Ovary (tissue), 9 donors: Measurements from ENCODE around the gene DAP. TPM values are rescaled to one million over a fixed set of nuclear protein-coding genes. Genes with fewer than 3 reads are reported as not detected.

Experiments
- DNase-seq, 5 donors: peaks; one replicate each; pipeline ENCODE4 v3.0.0-alpha.2; 2019 to 2020
- H3K27ac ChIP-seq, 2 donors: fragments of 200-600 bp; one replicate each; pipeline versions ENCODE4 v1.5.1 to v1.8.0; 2019 to 2022
- H3K27me3 ChIP-seq: fragments of 200-600 bp; one replicate; pipeline ENCODE4 v1.8.0; 2022
- H3K36me3 ChIP-seq: fragments of 200-600 bp; sonication (generic); one replicate; pipeline ENCODE4 v1.5.1; 2019
- H3K4me1 ChIP-seq: one replicate; pipeline ENCODE4 v1.8.1; 2013; ENCODE audit warnings: mild to moderate bottlenecking, moderate library complexity; ENCODE audit not compliant: insufficient read depth
- H3K4me3 ChIP-seq: fragments of 200-600 bp; sonication (generic); one replicate; pipeline ENCODE4 v1.5.1; 2017
- H3K9me3 ChIP-seq, 2 donors: fragments of 200-600 bp in 1 of 2; sonication (generic) in 1 of 2; one replicate each; pipeline versions ENCODE4 v1.5.1 to v1.8.1; 2013 to 2019; ENCODE audit warnings: mild to moderate bottlenecking in 1 of 2, moderate library complexity in 1 of 2
- EP300 ChIP-seq: sonication (generic); formaldehyde crosslinking; IDR thresholded peaks from one replicate; pipeline ENCODE4 v1.6.1; 2017; ENCODE audit warnings: antibody characterized with exemption
- POLR2A ChIP-seq: fragments of 450-650 bp; IDR thresholded peaks from one replicate; pipeline ENCODE4 v1.6.1; 2017; ENCODE audit warnings: antibody characterized with exemption, mild to moderate bottlenecking, moderate library complexity
- WGBS, 3 donors: extraction: QIAGEN DNeasy Blood & Tissue Kit in 1 of 3; methylation state at CpG; one replicate each; pipeline versions ENCODE4 v1.1.5 to v1.1.7; 2013 to 2017; 5-methylcytosine and 5-hydroxymethylcytosine counted together
- intact Hi-C, 4 donors: fragments of 100-400 bp; cut with DNase I; formaldehyde crosslinking; loops; one replicate each; pipeline versions ENCODE4 v1.11.0 to v1.15.1; 2022 to 2023
- polyA plus RNA-seq, 2 donors: library from polyadenylated mRNA; stranded (reverse); fragments of 200-250 nt in 1 of 2; fragments of 350-450 nt in 1 of 2; fragmentation: Illumina TruSeq in 1 of 2; extraction: RNeasy Lipid Tissue Mini Kit (QIAGEN cat#74804) in 1 of 2; gene quantifications; one replicate each; pipeline ENCODE4 v1.2.3, GENCODE V29; 2013 to 2014
- total RNA-seq, 7 donors: library from RNA; depleted of rRNA in 2 of 7; stranded (reverse); fragments of >200 nt in 2 of 7; fragmentation: NEBNext Ultra II Directional in 3 of 7; extraction: Animal tissue kit (Norgen Biotek cat#: 25700) in 3 of 7; gene quantifications; one replicate each; pipeline versions ENCODE4 v1.1.0 to v1.2.4, GENCODE V29; 2016 to 2023
- TF ChIP-seq, protein P1 (sequence below), 3 donors: fragments of 450-650 bp in 2 of 3; fragments of 200-600 bp in 1 of 3; IDR thresholded peaks; one replicate each; pipeline versions ENCODE4 v1.5.1 to v1.8.0; 2016 to 2022; ENCODE audit warnings: antibody characterized with exemption in 3 of 3, mild to moderate bottlenecking in 1 of 3
- donor health status: DM: no; HTN: no; CAD: no; lungs with moderate emphysema.
- donor health status: DM: no; HTN: no; CAD: no.
- donor health status: Bipolar disorder and iron deficiency.
- donor health status: DM: yes; HTN: yes; CAD: no.
- donor health status: DM: no; HTN: no; CAD: no.
- donor health status: DM: yes; HTN: yes; CAD: no.

Gene DAP
- total and polyA plus RNA-seq, 9 donors = 32.0 to 159 (median 88.5) TPM

DNA sequence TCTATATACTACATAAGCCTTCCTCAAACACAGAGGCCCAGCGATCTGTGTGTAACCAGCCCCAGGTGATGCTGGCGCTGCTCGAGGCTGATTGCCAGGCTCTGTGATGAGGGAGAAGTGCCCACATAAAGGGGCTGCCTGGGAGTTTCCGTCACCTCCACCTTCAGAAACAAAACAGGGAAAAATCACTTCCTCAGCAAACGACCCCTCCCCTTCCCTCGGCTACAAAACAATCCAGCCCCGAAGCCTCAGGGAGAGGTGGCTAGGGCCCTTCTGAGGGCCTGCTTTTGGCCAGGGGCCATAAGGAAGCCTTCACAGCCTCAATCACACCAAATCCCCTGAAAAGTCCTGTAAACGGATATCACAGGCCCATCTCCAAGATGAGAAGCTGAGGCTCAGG lies 51.1 kb downstream of the DAP start:
- no peaks in the 10 kb centered on the region for H3K9me3 ChIP-seq
- TF ChIP-seq POLR2A (no peak), EP300 (no peak)
- TF ChIP-seq, protein P1, sequence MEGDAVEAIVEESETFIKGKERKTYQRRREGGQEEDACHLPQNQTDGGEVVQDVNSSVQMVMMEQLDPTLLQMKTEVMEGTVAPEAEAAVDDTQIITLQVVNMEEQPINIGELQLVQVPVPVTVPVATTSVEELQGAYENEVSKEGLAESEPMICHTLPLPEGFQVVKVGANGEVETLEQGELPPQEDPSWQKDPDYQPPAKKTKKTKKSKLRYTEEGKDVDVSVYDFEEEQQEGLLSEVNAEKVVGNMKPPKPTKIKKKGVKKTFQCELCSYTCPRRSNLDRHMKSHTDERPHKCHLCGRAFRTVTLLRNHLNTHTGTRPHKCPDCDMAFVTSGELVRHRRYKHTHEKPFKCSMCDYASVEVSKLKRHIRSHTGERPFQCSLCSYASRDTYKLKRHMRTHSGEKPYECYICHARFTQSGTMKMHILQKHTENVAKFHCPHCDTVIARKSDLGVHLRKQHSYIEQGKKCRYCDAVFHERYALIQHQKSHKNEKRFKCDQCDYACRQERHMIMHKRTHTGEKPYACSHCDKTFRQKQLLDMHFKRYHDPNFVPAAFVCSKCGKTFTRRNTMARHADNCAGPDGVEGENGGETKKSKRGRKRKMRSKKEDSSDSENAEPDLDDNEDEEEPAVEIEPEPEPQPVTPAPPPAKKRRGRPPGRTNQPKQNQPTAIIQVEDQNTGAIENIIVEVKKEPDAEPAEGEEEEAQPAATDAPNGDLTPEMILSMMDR (IDR thresholded peaks at IDR 0.05) = no peak
- WGBS, 3 donors = 71 to 85% (median 83%) methylated on average over 8 of the region's 8 CpGs
- no peaks in the 10 kb centered on the region for H3K27me3 ChIP-seq
- no peaks in the 10 kb centered on the region for H3K4me1 ChIP-seq
- H3K4me3 ChIP-seq = no peak overlapping the region
- H3K36me3 ChIP-seq = no peaks in the 10 kb centered on the region
- no peak for DNase-seq
- H3K27ac ChIP-seq = no peak overlapping the region
- intact Hi-C loops = no loop called here

DNA sequence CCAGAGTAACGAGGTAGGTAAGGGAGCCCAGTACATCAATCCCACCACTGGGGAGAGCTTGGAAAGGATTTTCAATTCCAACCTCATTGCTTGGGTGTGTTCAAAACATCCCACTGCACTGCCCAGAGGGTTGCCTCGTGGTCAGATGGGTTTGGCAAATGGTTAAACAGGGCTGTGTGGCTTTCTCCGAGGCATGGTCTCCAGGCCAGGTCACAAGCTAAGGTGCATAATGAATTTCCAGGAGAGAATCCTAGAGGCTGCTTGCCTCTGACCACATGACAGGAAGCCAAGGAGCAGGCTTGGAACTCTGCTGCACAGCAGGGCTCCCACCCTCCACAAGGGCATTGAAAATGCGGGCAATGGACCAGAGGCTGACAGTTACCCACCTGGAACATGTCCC lies 51.6 kb downstream of the DAP start:
- 81 to 88% (median 87%) methylated on average over 4 of the region's 4 CpGs for WGBS, 3 donors
- no peaks in the 10 kb centered on the region for H3K9me3 ChIP-seq
- no peaks in the 10 kb centered on the region for H3K4me1 ChIP-seq
- TF ChIP-seq POLR2A (no peak), EP300 (no peak)
- TF ChIP-seq, protein P1 (IDR thresholded peaks at IDR 0.05) = no peak
- H3K27ac ChIP-seq = no peak overlapping the region
- H3K27me3 ChIP-seq = no peaks in the 10 kb centered on the region
- no peaks in the 10 kb centered on the region for H3K36me3 ChIP-seq
- intact Hi-C loops = no loop called here
- no peak for DNase-seq
- no peak overlapping the region for H3K4me3 ChIP-seq

DNA sequence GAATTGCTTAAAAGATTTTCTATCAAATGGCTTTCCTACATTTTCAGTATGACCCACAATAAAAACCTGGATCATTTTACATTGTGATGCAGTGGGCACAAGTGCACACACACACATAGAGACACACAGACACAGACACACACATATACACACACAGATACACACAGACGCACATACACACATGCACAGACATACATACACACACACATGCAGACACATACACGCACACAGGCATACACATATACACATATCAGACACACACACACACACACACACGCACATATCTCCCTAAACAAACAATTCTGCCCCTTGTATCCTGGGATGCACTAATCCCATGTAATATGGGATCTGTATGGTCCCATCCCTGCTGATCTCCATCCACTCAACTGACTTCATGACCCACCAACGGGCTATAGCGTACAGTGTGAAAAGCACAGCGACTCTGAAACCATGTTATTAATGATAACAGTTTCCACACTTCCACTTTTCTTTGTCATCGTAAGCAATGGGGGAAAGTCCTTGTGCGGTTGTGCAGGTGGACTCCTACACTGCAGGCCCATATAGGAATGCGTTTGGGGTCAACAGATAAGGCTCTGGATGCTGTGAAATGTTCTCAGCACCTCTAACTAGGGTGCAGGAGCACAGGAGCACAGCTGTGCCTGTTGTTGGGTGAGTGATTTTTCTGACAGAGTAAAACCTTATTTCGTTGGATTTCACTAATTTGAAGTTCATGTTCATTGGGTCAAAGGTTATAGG lies 52.7 kb downstream of the DAP start:
- no peak overlapping the region for H3K4me3 ChIP-seq
- no peaks in the 10 kb centered on the region for H3K27me3 ChIP-seq
- DNase-seq = no peak
- 73 to 87% (median 85%) methylated on average over 10 of the region's 10 CpGs for WGBS, 3 donors
- no peaks in the 10 kb centered on the region for H3K4me1 ChIP-seq
- H3K36me3 ChIP-seq = no peaks in the 10 kb centered on the region
- H3K9me3 ChIP-seq = no peaks in the 10 kb centered on the region
- intact Hi-C loops = no loop called here
- H3K27ac ChIP-seq = no peak overlapping the region
- TF ChIP-seq, protein P1 (IDR thresholded peaks at IDR 0.05) = no peak
- TF ChIP-seq POLR2A = no peak
- no peak for TF ChIP-seq EP300

DNA sequence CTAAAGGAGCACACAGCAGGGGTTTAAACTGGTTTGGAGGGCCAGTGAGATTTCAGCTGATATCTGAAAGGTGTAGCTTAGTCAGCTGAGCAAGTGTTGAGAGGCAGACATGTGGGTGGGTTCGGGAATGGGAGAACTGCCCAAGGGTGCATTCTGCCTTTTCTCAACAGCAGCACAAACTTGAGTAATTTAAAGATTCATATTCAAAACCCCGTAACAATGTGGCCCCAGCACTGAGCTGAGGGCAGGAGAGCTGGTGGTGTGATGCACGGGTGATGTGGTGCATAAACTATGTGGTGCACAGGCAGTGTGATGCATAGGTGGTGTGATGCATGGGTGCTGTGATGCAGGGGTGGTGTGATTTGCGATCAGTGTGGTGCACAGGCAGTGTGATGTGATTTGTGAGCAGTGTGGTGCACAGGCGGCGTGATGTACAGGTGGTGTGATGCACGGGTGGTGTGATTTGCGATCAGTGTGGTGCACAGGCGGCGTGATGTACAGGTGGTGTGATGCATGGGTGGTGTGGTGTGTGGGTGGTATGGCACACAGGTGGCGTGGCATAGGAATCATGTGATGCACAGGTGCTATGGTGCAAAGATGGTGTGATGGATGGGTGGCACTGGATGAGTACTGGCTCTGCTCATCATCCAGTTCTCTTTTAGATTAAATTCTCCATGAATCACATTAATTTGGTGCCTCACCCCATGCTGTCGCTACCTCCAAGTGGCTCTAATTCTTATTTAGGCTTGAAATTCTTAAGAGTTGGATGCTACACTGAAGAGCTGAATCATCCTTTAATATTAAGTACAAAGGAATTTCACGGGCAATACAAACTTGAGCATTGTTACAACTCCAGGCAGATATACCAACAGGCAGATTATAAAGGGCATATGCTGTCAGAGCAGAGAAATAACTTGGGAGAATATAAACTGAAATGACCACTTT lies 53.6 kb downstream of the DAP start:
- TF ChIP-seq, protein P1 (IDR thresholded peaks at IDR 0.05) = no peak
- TF ChIP-seq POLR2A (no peak), EP300 (no peak)
- H3K4me3 ChIP-seq = no peak overlapping the region
- no peaks in the 10 kb centered on the region for H3K36me3 ChIP-seq
- no peak overlapping the region for H3K27ac ChIP-seq
- no peaks in the 10 kb centered on the region for H3K27me3 ChIP-seq
- intact Hi-C loops = no loop called here
- 86 to 91% (median 88%) methylated on average over 13 of the region's 13 CpGs for WGBS, 3 donors
- no peaks in the 10 kb centered on the region for H3K9me3 ChIP-seq
- no peak for DNase-seq
- H3K4me1 ChIP-seq = peaks cover 8% of the 10 kb centered on the region
